Trophoblast cell (in vitro differentiated cells and primary cell): ENCODE results near the gene TNPO2.
"Not testable (repeated sequence)": the region's sequence is repeated elsewhere in the genome, so short reads cannot be mapped to it uniquely, and the experiment has no call there.

Experiments used
- DNase-seq, 2 donors: peaks; one replicate each; pipeline ENCODE4 v3.0.0-alpha.2; 2016
- H2AFZ ChIP-seq: 2 replicates; pipeline ENCODE4 v1.6.1; 2013; ENCODE audit warnings: low read length, moderate library complexity, mild to moderate bottlenecking; ENCODE audit not compliant: insufficient read depth, poor library complexity
- H2AK5ac ChIP-seq: 2 replicates; pipeline ENCODE4 v1.6.1; 2013; ENCODE audit warnings: mild to moderate bottlenecking, low read length
- H2BK120ac ChIP-seq: 2 replicates; pipeline ENCODE4 v1.6.1; 2013; ENCODE audit warnings: low read length, mild to moderate bottlenecking, moderate library complexity; ENCODE audit not compliant: insufficient read depth, poor library complexity
- H2BK12ac ChIP-seq: 2 replicates; pipeline ENCODE4 v1.6.1; 2013; ENCODE audit warnings: mild to moderate bottlenecking, low read length, moderate library complexity
- H2BK5ac ChIP-seq: 2 replicates; pipeline ENCODE4 v1.6.1; 2013; ENCODE audit warnings: low read length, low read depth, moderate library complexity, mild to moderate bottlenecking; ENCODE audit not compliant: poor library complexity
- H3K14ac ChIP-seq: 2 replicates; pipeline ENCODE4 v1.6.1; 2013; ENCODE audit warnings: mild to moderate bottlenecking, low read length
- H3K18ac ChIP-seq: 2 replicates; pipeline ENCODE4 v1.6.1; 2013; ENCODE audit warnings: mild to moderate bottlenecking, low read length
- H3K23ac ChIP-seq: 2 replicates; pipeline ENCODE4 v1.6.1; 2013; ENCODE audit warnings: low read length
- H3K27ac ChIP-seq: 2 replicates; pipeline ENCODE4 v1.5.1; 2013; ENCODE audit warnings: low read depth, mild to moderate bottlenecking, inconsistent platforms, low read length, moderate library complexity
- H3K27me3 ChIP-seq: 2 replicates; pipeline ENCODE4 v1.6.1; 2013; ENCODE audit warnings: inconsistent platforms, mild to moderate bottlenecking, low read length, moderate library complexity; ENCODE audit not compliant: insufficient read depth
- H3K36me3 ChIP-seq, 2 experiments: 1 replicate in 1 of 2; 2 replicates in 1 of 2; pipeline ENCODE4 v1.6.1; 2013; ENCODE audit warnings: low read length in 2 of 2, mild to moderate bottlenecking in 2 of 2, moderate library complexity in 1 of 2; ENCODE audit not compliant: insufficient read depth in 2 of 2, control insufficient read depth in 1 of 2
- H3K4ac ChIP-seq: 2 replicates; pipeline ENCODE4 v1.6.1; 2013; ENCODE audit warnings: low read depth, mild to moderate bottlenecking, low read length, moderate library complexity
- H3K4me1 ChIP-seq, 2 experiments: 1 replicate in 1 of 2; 2 replicates in 1 of 2; pipeline ENCODE4 v1.6.1; 2013; ENCODE audit warnings: low read length in 2 of 2, mild to moderate bottlenecking in 2 of 2, moderate library complexity in 1 of 2; ENCODE audit not compliant: insufficient read depth in 2 of 2, control insufficient read depth in 1 of 2
- H3K4me2 ChIP-seq: 2 replicates; pipeline ENCODE4 v1.6.1; 2013; ENCODE audit warnings: inconsistent platforms, mild to moderate bottlenecking, low read length, moderate library complexity
- H3K4me3 ChIP-seq: 2 replicates; pipeline ENCODE4 v1.5.1; 2013; ENCODE audit warnings: mild to moderate bottlenecking, low read depth, low read length, inconsistent platforms
- H3K79me1 ChIP-seq: one replicate; pipeline ENCODE4 v1.6.1; 2013; ENCODE audit warnings: low read length
- H3K79me2 ChIP-seq: 2 replicates; pipeline ENCODE4 v1.6.1; 2013; ENCODE audit warnings: low read length, mild to moderate bottlenecking; ENCODE audit not compliant: control insufficient read depth, insufficient read depth, poor library complexity
- H3K9ac ChIP-seq: 2 replicates; pipeline ENCODE4 v1.6.1; 2013; ENCODE audit warnings: mild to moderate bottlenecking, low read length
- H3K9me3 ChIP-seq: 2 replicates; pipeline ENCODE4 v1.6.1; 2013; ENCODE audit warnings: low read depth, mild to moderate bottlenecking, control low read depth, inconsistent platforms, low read length; ENCODE audit not compliant: insufficient read depth
- H4K12ac ChIP-seq: 2 replicates; pipeline ENCODE4 v1.6.1; 2013; ENCODE audit warnings: low read depth, mild to moderate bottlenecking, low read length, moderate library complexity
- H4K8ac ChIP-seq: 2 replicates; pipeline ENCODE4 v1.6.1; 2013; ENCODE audit warnings: low read depth, mild to moderate bottlenecking, low read length, moderate library complexity
- H4K91ac ChIP-seq: one replicate; pipeline ENCODE4 v1.6.1; 2013; ENCODE audit warnings: low read depth, mild to moderate bottlenecking, low read length, moderate library complexity
- WGBS: extraction: QIAGEN DNeasy Blood & Tissue Kit; methylation state at CpG from one replicate; pipeline ENCODE4 v1.1.7; 2013; ENCODE audit warnings: missing lambda C conversion rate; ENCODE audit not compliant: insufficient read length, insufficient coverage; ENCODE audit errors: extremely low coverage; 5-methylcytosine and 5-hydroxymethylcytosine counted together

The TNPO2 gene

GRCh38 chr19:12681074-12681987 lies 42.4 kb downstream of the TNPO2 start, which contains the start of gene DHPS:
Gene DHPS (minus strand): TSS chr19:12681880. CDS start chr19:12681766, 114 bp downstream.
- Histone ChIP-seq H3K4me3 (peak within 1 kb of the TSS; percentile 94), H3K9ac (peak within 1 kb of the TSS; percentile 99), H3K4ac (peak within 1 kb of the TSS; percentile 78), H3K79me1 (peaks cover 4% of the 10 kb centered on the region), H3K9me3 (peaks cover 2% of the 10 kb centered on the region), H4K91ac (peak within 1 kb of the TSS; percentile 98), H3K23ac (no peak within 1 kb of the TSS), H3K27ac (peak within 1 kb of the TSS; percentile 96), H2AFZ (peak within 1 kb of the TSS; percentile 97), H3K79me2 (peaks cover 3% of the 10 kb centered on the region), H3K4me1 (no peaks in the 10 kb centered on the region), H2AK5ac (peak within 1 kb of the TSS; percentile 67), H3K18ac (peak within 1 kb of the TSS; percentile 97), H2BK12ac (peak within 1 kb of the TSS; percentile 4), H3K27me3 (no peaks in the 10 kb centered on the region), H3K36me3 (peaks cover 29 to 31% of the 10 kb centered on the region in 2 experiments), H2BK5ac (peak within 1 kb of the TSS; percentile 98), H4K12ac (peak within 1 kb of the TSS; percentile 99), H3K4me2 (peak within 1 kb of the TSS; percentile 82), H4K8ac (peak within 1 kb of the TSS; percentile 100), H3K14ac (peak within 1 kb of the TSS; percentile 90), H2BK120ac (peak within 1 kb of the TSS; percentile 97)
- no CpG with 5 or more reads among the region's 68 CpGs for WGBS
- DNase-seq: peak; percentile 96 to 98

GRCh38 chr19:12680034-12680433 lies 43.7 kb downstream of the TNPO2 start:
- H2BK12ac ChIP-seq: no peak overlapping the region
- H3K23ac ChIP-seq: no peak overlapping the region
- H2AK5ac ChIP-seq: no peak overlapping the region
- H3K14ac ChIP-seq: no peak overlapping the region
- no peaks in the 10 kb centered on the region for H3K27me3 ChIP-seq
- peaks cover 5% of the 10 kb centered on the region for H3K9me3 ChIP-seq
- H3K4me3 ChIP-seq: no peak overlapping the region
- H3K4me1 ChIP-seq: no peaks in the 10 kb centered on the region
- H3K18ac ChIP-seq: no peak overlapping the region
- no peak overlapping the region for H2AFZ ChIP-seq
- H4K12ac ChIP-seq: no peak overlapping the region
- peaks cover 42% of the 10 kb centered on the region in 2 experiments for H3K36me3 ChIP-seq
- H2BK5ac ChIP-seq: no peak overlapping the region
- H4K8ac ChIP-seq: no peak overlapping the region
- H3K9ac ChIP-seq: no peak overlapping the region
- no peak for DNase-seq
- H3K27ac ChIP-seq: no peak overlapping the region
- no peak overlapping the region for H3K4ac ChIP-seq
- no peak overlapping the region for H2BK120ac ChIP-seq
- H3K4me2 ChIP-seq: no peak overlapping the region
- no CpG with 5 or more reads among the region's 9 CpGs for WGBS
- H3K79me1 ChIP-seq: peaks cover 4% of the 10 kb centered on the region
- H3K79me2 ChIP-seq: peaks cover 3% of the 10 kb centered on the region
- no peak overlapping the region for H4K91ac ChIP-seq

- not testable (repeated sequence) for H3K18ac ChIP-seq, H3K4me3 ChIP-seq, H2BK12ac ChIP-seq, H4K12ac ChIP-seq, H3K14ac ChIP-seq, H2AFZ ChIP-seq, H2BK120ac ChIP-seq, H3K27ac ChIP-seq, H3K4ac ChIP-seq, H4K8ac ChIP-seq, DNase-seq, H3K27me3 ChIP-seq, H3K79me1 ChIP-seq, H2AK5ac ChIP-seq, H3K9ac ChIP-seq, H3K79me2 ChIP-seq, H3K4me2 ChIP-seq, H3K23ac ChIP-seq, H2BK5ac ChIP-seq, H4K91ac ChIP-seq, H3K4me1 ChIP-seq, H3K9me3 ChIP-seq
- H3K36me3 ChIP-seq: peaks cover 53% of the 10 kb centered on the region in 2 experiments
- WGBS: no CpG with 5 or more reads among the region's 5 CpGs
Measured at GRCh38 chr19:12678039-12678438, 45.7 kb downstream of the TNPO2 start.

- Histone ChIP-seq H4K8ac (no peak overlapping the region), H3K79me2 (peaks cover 3% of the 10 kb centered on the region), H3K4ac (no peak overlapping the region), H2BK5ac (no peak overlapping the region), H3K36me3 (peaks cover 59 to 60% of the 10 kb centered on the region in 2 experiments), H3K14ac (no peak overlapping the region), H4K12ac (no peak overlapping the region), H3K4me1 (no peaks in the 10 kb centered on the region), H3K9ac (no peak overlapping the region), H3K18ac (no peak overlapping the region), H2BK12ac (no peak overlapping the region), H3K27ac (no peak overlapping the region), H2BK120ac (no peak overlapping the region), H3K4me3 (no peak overlapping the region), H2AFZ (no peak overlapping the region), H3K79me1 (peaks cover 4% of the 10 kb centered on the region), H3K27me3 (no peaks in the 10 kb centered on the region), H3K4me2 (no peak overlapping the region), H3K23ac (no peak overlapping the region), H4K91ac (no peak overlapping the region), H3K9me3 (peaks cover 5% of the 10 kb centered on the region), H2AK5ac (no peak overlapping the region)
- no CpG with 5 or more reads among the region's 12 CpGs for whole genome bisulfite sequencing
- no peak for DNase-seq
Measured at GRCh38 chr19:12676928-12677327, 46.8 kb downstream of the TNPO2 start.
